A172 (cell line): Measurements from ENCODE around the gene NXNL2. TPM values are rescaled to one million over a fixed set of nuclear protein-coding genes. Genes with fewer than 3 reads are reported as not detected.

Source experiments
- DNase-seq: peaks from one replicate; pipeline ENCODE4 v3.0.0-alpha.2; 2015; ENCODE audit warnings: low spot score
- total RNA-seq: library from RNA; depleted of rRNA; stranded (reverse); fragments of >200 nt; shearing (Covaris generic); gene quantifications from 2 replicates; pipeline ENCODE4 v1.2.3, GENCODE V29; 2014

The NXNL2 gene
- total RNA-seq, 1 experiment from 2014 or later: 1.2 TPM

- DNase-seq: peak; percentile 45
Measured at GRCh38 chr9:88531920-88532698, 2.9 kb upstream of the NXNL2 start.

- peak; percentile 88 for DNase-seq
Measured at GRCh38 chr9:88533951-88534455, 975 bp upstream of the NXNL2 start.

GRCh38 chr9:88535226-88536022 lies 446 bp downstream of the NXNL2 start:
- no peak for DNase-seq

GRCh38 chr9:88536023-88536324 lies 996 bp downstream of the NXNL2 start:
- DNase-seq: no peak

GRCh38 chr9:88536951-88537760 lies 2.2 kb downstream of the NXNL2 start:
- DNase-seq: no peak

- peak; percentile 91 for DNase-seq
Measured at GRCh38 chr9:88537761-88538091, 2.7 kb downstream of the NXNL2 start.

- DNase-seq: no peak
Measured at GRCh38 chr9:88538311-88539085, 3.5 kb downstream of the NXNL2 start.

GRCh38 chr9:88539246-88539645 lies 4.3 kb downstream of the NXNL2 start:
- DNase-seq: no peak

- DNase-seq: no peak
Measured at GRCh38 chr9:88540251-88540763, 5.3 kb downstream of the NXNL2 start.

- no peak for DNase-seq
Measured at GRCh38 chr9:88544245-88544644, 9.3 kb downstream of the NXNL2 start.

- no peak for DNase-seq
Measured at GRCh38 chr9:88551546-88552137, 16.7 kb downstream of the NXNL2 start.

- DNase-seq: no peak
Measured at GRCh38 chr9:88553350-88553749, 18.4 kb downstream of the NXNL2 start.

GRCh38 chr9:88555268-88555980 lies 20.4 kb downstream of the NXNL2 start:
- DNase-seq: no peak

- DNase-seq: no peak
Measured at GRCh38 chr9:88559661-88560060, 24.7 kb downstream of the NXNL2 start.

GRCh38 chr9:88567870-88568269 lies 32.9 kb downstream of the NXNL2 start:
- no peak for DNase-seq

- no peak for DNase-seq
Measured at GRCh38 chr9:88571419-88571818, 36.4 kb downstream of the NXNL2 start.

- no peak for DNase-seq
Measured at GRCh38 chr9:88572684-88573083, 37.7 kb downstream of the NXNL2 start.

GRCh38 chr9:88574953-88575352 lies 40.0 kb downstream of the NXNL2 start:
- peak; percentile 56 for DNase-seq

GRCh38 chr9:88577256-88578120 lies 42.5 kb downstream of the NXNL2 start:
- no peak for DNase-seq
